K562 (cell line): Measurements from ENCODE around the gene UBAC2. TPM values are rescaled to one million over a fixed set of nuclear protein-coding genes. Genes with fewer than 3 reads are reported as not detected.

ENCODE experiments used
- ATAC-seq: fragments of 200-7000 bp; cut with Tn5 transposase; 3 replicates; pipeline ENCODE4 v1.9.1; 2020; ENCODE audit warnings: moderate library complexity
- BruUV-seq: library from RNA; stranded (reverse); fragments of 400-500 nt; replicated peaks from 2 replicates; lab custom pipeline; 2021; lab: Mats Ljungman, UMichigan
- CTCF ChIA-PET: fragments of 300-600 bp; formaldehyde crosslinking; extraction: SDS; loops from one replicate; lab custom pipeline; 2021; ENCODE audit warnings: low intra/inter-chr PET ratio; lab: Yijun Ruan, JAX
- POLR2A ChIA-PET: fragments of 300-600, 350-650 bp; sonication (Branson Sonifier 250); formaldehyde crosslinking; extraction: SDS; loops from one replicate; lab custom pipeline; 2021; ENCODE audit warnings: antibody characterized with exemption, inconsistent platforms; lab: Yijun Ruan, JAX
- DNase-seq, 4 experiments: peaks; one replicate each; pipeline versions ENCODE4 v3.0.0 to v3.0.0-alpha.2; 2011 to 2018; ENCODE audit warnings: low spot score in 3 of 4, mixed read lengths in 3 of 4; ENCODE audit errors: extremely low read depth in 1 of 4
- FAIRE-seq: peaks from 2 replicates; lab custom pipeline; 2011; peaks lifted over from hg19 to GRCh38; lab: Jason Lieb, UNC
- H2AFZ ChIP-seq: 2 replicates; pipeline ENCODE4 v1.6.0; 2011; ENCODE audit warnings: low read depth, low read length, control low read depth, inconsistent platforms
- H3K27ac ChIP-seq: fragments of 200-600 bp; 3 replicates; pipeline ENCODE4 v1.8.0; 2011; ENCODE audit warnings: low read depth, mild to moderate bottlenecking, control low read depth, inconsistent platforms, low read length, moderate library complexity, mixed read lengths; ENCODE audit errors: extremely low read depth
- H3K27me3 ChIP-seq, 2 experiments: fragments of 300-600 bp in 1 of 2; 2 replicates in 1 of 2; 3 replicates in 1 of 2; pipeline versions ENCODE4 v1.6.0 to v1.8.0; 2011; ENCODE audit warnings: inconsistent platforms in 2 of 2, low read length in 2 of 2, mild to moderate bottlenecking in 1 of 2, mixed read lengths in 1 of 2, moderate library complexity in 1 of 2; ENCODE audit not compliant: control insufficient read depth in 2 of 2, insufficient read depth in 2 of 2
- H3K36me3 ChIP-seq: fragments of 300-600 bp; 3 replicates; pipeline ENCODE4 v1.8.0; 2011; ENCODE audit warnings: mild to moderate bottlenecking, low read length, inconsistent platforms; ENCODE audit not compliant: control insufficient read depth, insufficient read depth
- H3K4me1 ChIP-seq, 2 experiments: fragments of 200-600 bp in 1 of 2; replicated peaks in 1 of 2; 2 replicates in 1 of 2; 3 replicates in 1 of 2; pipeline versions ENCODE4 v1.5.1 to v1.8.0; 2011; ENCODE audit warnings: inconsistent platforms in 2 of 2, low read length in 2 of 2, mild to moderate bottlenecking in 1 of 2, mixed read lengths in 1 of 2, moderate library complexity in 1 of 2; ENCODE audit not compliant: control insufficient read depth in 2 of 2, insufficient read depth in 2 of 2
- H3K4me2 ChIP-seq: 2 replicates; pipeline ENCODE4 v1.6.1; 2011; ENCODE audit warnings: low read length, control low read depth, inconsistent platforms, mixed read lengths; ENCODE audit not compliant: insufficient read depth
- H3K4me3 ChIP-seq: fragments of 200-600 bp; sonication (generic), shearing (Covaris generic); 2 replicates; pipeline ENCODE4 v1.5.1; 2016; ENCODE audit warnings: control low read depth, inconsistent platforms
- H3K79me2 ChIP-seq: fragments of 200-600 bp; 3 replicates; pipeline ENCODE4 v1.8.0; 2011; ENCODE audit warnings: low read length, inconsistent platforms; ENCODE audit not compliant: control insufficient read depth, insufficient read depth
- H3K9ac ChIP-seq, 2 experiments: 2 replicates each; pipeline versions ENCODE4 v1.6.0 to v1.6.1; 2011; ENCODE audit warnings: low read depth in 2 of 2, low read length in 2 of 2, control low read depth in 1 of 2, inconsistent platforms in 1 of 2, mild to moderate bottlenecking in 1 of 2, mixed read lengths in 1 of 2; ENCODE audit not compliant: insufficient read depth in 1 of 2
- H3K9me1 ChIP-seq: one replicate; pipeline ENCODE4 v1.6.0; 2011; ENCODE audit warnings: inconsistent platforms, mild to moderate bottlenecking, low read length, moderate library complexity; ENCODE audit not compliant: control insufficient read depth, insufficient read depth
- H3K9me3 ChIP-seq: replicated peaks from 2 replicates; pipeline ENCODE4 v1.5.1; 2011; ENCODE audit warnings: low read depth, low read length, inconsistent platforms; ENCODE audit not compliant: control insufficient read depth, insufficient read depth
- H4K20me1 ChIP-seq: replicated peaks from 2 replicates; pipeline ENCODE4 v1.6.1; 2011; ENCODE audit warnings: low read length, inconsistent platforms, mixed read lengths; ENCODE audit not compliant: control insufficient read depth, insufficient read depth
- CTBP1 ChIP-seq: fragments of 450-650 bp; IDR thresholded peaks from 2 replicates; pipeline ENCODE4 v1.6.1; 2016; ENCODE audit warnings: borderline replicate concordance
- EWSR1 ChIP-seq: fragments of 450-650 bp; IDR thresholded peaks from 2 replicates; pipeline ENCODE4 v1.6.1; 2018; ENCODE audit warnings: borderline replicate concordance, mild to moderate bottlenecking, low read depth, moderate library complexity; ENCODE audit not compliant: partially characterized antibody
- FOSL1 ChIP-seq: fragments of 200-800 bp; sonication (Bioruptor generic); conservative IDR thresholded peaks from 2 replicates; pipeline ENCODE4 v1.6.1; 2016; ENCODE audit warnings: missing genetic modification characterization, missing compliant biosample characterization
- HMG20B ChIP-seq: fragments of 250-450 bp; sonication (Bioruptor Pico); IDR thresholded peaks from 2 replicates; pipeline ENCODE4 v1.5.0; 2021; ENCODE audit warnings: mild to moderate bottlenecking
- NCOR1 ChIP-seq: fragments of 450-650 bp; IDR thresholded peaks from 2 replicates; pipeline ENCODE4 v1.6.1; 2016; ENCODE audit warnings: mild to moderate bottlenecking, moderate library complexity
- PCBP1 ChIP-seq: fragments of 200-400 bp; formaldehyde crosslinking; IDR thresholded peaks from 2 replicates; pipeline ENCODE4 v1.6.1; 2018; ENCODE audit warnings: mild to moderate bottlenecking, low read depth, low read length; ENCODE audit not compliant: poor library complexity, severe bottlenecking
- POLR2AphosphoS2 ChIP-seq: IDR thresholded peaks from 2 replicates; pipeline ENCODE4 v1.6.1; 2012; ENCODE audit warnings: low read length, improper control_type of control experiment
- POLR2G ChIP-seq: fragments of 200-400 bp; formaldehyde crosslinking; IDR thresholded peaks from 2 replicates; pipeline ENCODE4 v1.6.1; 2017; ENCODE audit warnings: low read depth, mild to moderate bottlenecking, antibody characterized with exemption, low read length, moderate library complexity
- RBBP5 ChIP-seq: fragments of 200-600 bp; sonication (generic); IDR thresholded peaks from 2 replicates; pipeline ENCODE4 v1.6.1; 2012; ENCODE audit warnings: borderline replicate concordance, mild to moderate bottlenecking, low read length, control low read depth, inconsistent platforms; ENCODE audit not compliant: insufficient read depth, poor library complexity, severe bottlenecking
- TCF3 ChIP-seq: sonication (generic); formaldehyde crosslinking; IDR thresholded peaks from 2 replicates; pipeline ENCODE4 v1.4.0; 2020; ENCODE audit warnings: mild to moderate bottlenecking, missing genetic modification reagents
- TRIM28 ChIP-seq: fragments of 450-650 bp; IDR thresholded peaks from 2 replicates; pipeline ENCODE4 v1.6.1; 2017
- ZBTB7A ChIP-seq: IDR thresholded peaks from 2 replicates; pipeline ENCODE4 v1.6.1; 2011; ENCODE audit warnings: low read depth, mild to moderate bottlenecking, low read length, moderate library complexity, borderline replicate concordance; ENCODE audit not compliant: control insufficient read depth
- ZNF253 ChIP-seq: fragments of 250-450 bp; sonication (Bioruptor Pico); conservative IDR thresholded peaks from 2 replicates; pipeline ENCODE4 v1.6.1; 2021; ENCODE audit warnings: mild to moderate bottlenecking
- ZNF354B ChIP-seq: fragments of 250-450 bp; sonication (Bioruptor Pico); IDR thresholded peaks from 2 replicates; pipeline ENCODE4 v1.4.0; 2020
- ZNF699 ChIP-seq: fragments of 250-450 bp; sonication (Bioruptor Pico); IDR thresholded peaks from 2 replicates; pipeline ENCODE4 v1.8.0; 2021; ENCODE audit warnings: mild to moderate bottlenecking, moderate library complexity; ENCODE audit not compliant: insufficient replicate concordance
- ZNF79 ChIP-seq: fragments of 250-450 bp; sonication (Bioruptor Pico); IDR thresholded peaks from 2 replicates; pipeline ENCODE4 v1.4.0; 2020; ENCODE audit warnings: low read depth, mild to moderate bottlenecking, moderate library complexity
- WGBS: fragments of 100-300 bp; shearing (Covaris generic); methylation state at CpG from one replicate; pipeline ENCODE4 v1.1.6; 2016; ENCODE audit warnings: low coverage, mixed read lengths; ENCODE audit not compliant: insufficient coverage; ENCODE audit errors: missing lambda C conversion rate; 5-methylcytosine and 5-hydroxymethylcytosine counted together
- in situ Hi-C: fragments of 300-500 bp; cut with MboI; formaldehyde crosslinking; loops from 4 replicates; pipeline ENCODE4 v1.15.0; 2018; ENCODE audit warnings: inconsistent platforms, mixed read lengths
- intact Hi-C: fragments of 100-400 bp; cut with micrococcal nuclease; formaldehyde crosslinking; loops from 2 replicates; pipeline ENCODE4 v1.14.2; 2022
- polyA plus RNA-seq, 8 experiments: library from polyadenylated mRNA; depleted of rRNA in 4 of 8; stranded (reverse) in 5 of 8; unstranded in 3 of 8; fragments of >200 nt; fragmentation: Nextera tagmentation in 2 of 8; fragmentation: Illumina TruSeq in 1 of 8; extraction: Ambion mirVana in 2 of 8; extraction: Trizol in 1 of 8; gene quantifications; 2 replicates each; pipeline versions ENCODE4 v1.2.1 to v1.2.3, GENCODE V29; 2011 to 2014; ENCODE audit warnings: inconsistent platforms in 1 of 8, missing spikeins in 1 of 8
- total RNA-seq, 7 experiments: library from RNA; depleted of rRNA in 6 of 7; stranded (reverse); fragments of >200 nt in 6 of 7; fragmentation: Illumina TruSeq in 2 of 7; extraction: Trizol in 2 of 7; gene quantifications; 2 replicates each; pipeline versions ENCODE4 v1.2.1 to v1.2.3, GENCODE V29; 2011 to 2021; ENCODE audit warnings: low replicate concordance in 1 of 7
- TF ChIP-seq, protein P1 (sequence below), 2 experiments: fragments of 450-650 bp; IDR thresholded peaks; 2 replicates each; pipeline ENCODE4 v1.6.1; 2018; ENCODE audit warnings: mild to moderate bottlenecking in 2 of 2, low read depth in 1 of 2; ENCODE audit not compliant: partially characterized antibody in 2 of 2
- TF ChIP-seq, protein P2 (sequence below): fragments of 250-450 bp; sonication (Bioruptor Pico); IDR thresholded peaks from 2 replicates; pipeline ENCODE4 v1.9.0; 2021; ENCODE audit warnings: mild to moderate bottlenecking, inconsistent platforms

The UBAC2 gene
- total and polyA plus RNA-seq, 9 of the 15 experiments (the other 6 are each of a cell fraction or from before 2014, with no cell fraction given): 6.0 to 84.1 (median 32.3) TPM

DNA sequence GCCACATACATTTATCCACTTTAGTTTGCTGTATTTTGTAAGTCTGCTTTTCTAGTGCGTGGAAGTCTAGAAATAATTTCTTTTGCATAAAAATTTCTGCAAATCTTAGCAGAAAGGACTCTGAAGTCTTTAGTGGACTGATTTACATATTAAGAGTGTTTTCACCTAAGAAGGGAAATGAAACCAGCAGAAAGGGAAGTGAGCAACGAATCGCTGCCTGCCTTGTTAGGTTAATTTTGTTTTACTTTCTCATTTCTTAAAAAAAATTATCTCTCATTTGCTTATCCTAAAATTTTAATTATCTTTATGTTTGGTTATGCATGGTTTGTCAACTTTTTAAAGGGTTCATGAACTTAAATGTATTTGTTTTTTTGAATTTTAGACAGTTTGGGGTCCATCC lies 58.3 kb downstream of the UBAC2 start:
- H3K4me2 ChIP-seq: no peak overlapping the region
- DNase-seq (no peak), ATAC-seq (no peak), FAIRE-seq (no peak)
- peaks cover 45% of the 10 kb centered on the region; the same call in 2 of the 3 replicates for H3K36me3 ChIP-seq
- H4K20me1 ChIP-seq: no peaks in the 10 kb centered on the region
- WGBS: 100% methylated on average over 3 of the region's 3 CpGs
- ChIA-PET POLR2A (interaction anchor here (0.6 kb wide), 1 partner anchor 50 kb away, joined by 3 read pairs; no protein-coding TSS in a partner anchor), CTCF (no interaction called here)
- H3K9me1 ChIP-seq: no peaks in the 10 kb centered on the region
- H3K79me2 ChIP-seq: no peaks in the 10 kb centered on the region
- no peaks in the 10 kb centered on the region; a peak in 1 of 5 replicates for H3K4me1 ChIP-seq
- H3K27ac ChIP-seq: no peak overlapping the region
- no peaks in the 10 kb centered on the region for H3K9me3 ChIP-seq
- no peak overlapping the region for H3K4me3 ChIP-seq
- H3K9ac ChIP-seq: no peak overlapping the region
- no TSS peak for BruUV-seq
- in situ Hi-C loops (no loop called here), intact Hi-C loops (no loop called here)
- H2AFZ ChIP-seq: no peak overlapping the region
- H3K27me3 ChIP-seq: no peaks in the 10 kb centered on the region
- no peak for TF ChIP-seq RBBP5
- no peak for TF ChIP-seq ZNF354B
- no peak for TF ChIP-seq POLR2G
- TF ChIP-seq POLR2AphosphoS2: no peak
- TF ChIP-seq, protein P1, sequence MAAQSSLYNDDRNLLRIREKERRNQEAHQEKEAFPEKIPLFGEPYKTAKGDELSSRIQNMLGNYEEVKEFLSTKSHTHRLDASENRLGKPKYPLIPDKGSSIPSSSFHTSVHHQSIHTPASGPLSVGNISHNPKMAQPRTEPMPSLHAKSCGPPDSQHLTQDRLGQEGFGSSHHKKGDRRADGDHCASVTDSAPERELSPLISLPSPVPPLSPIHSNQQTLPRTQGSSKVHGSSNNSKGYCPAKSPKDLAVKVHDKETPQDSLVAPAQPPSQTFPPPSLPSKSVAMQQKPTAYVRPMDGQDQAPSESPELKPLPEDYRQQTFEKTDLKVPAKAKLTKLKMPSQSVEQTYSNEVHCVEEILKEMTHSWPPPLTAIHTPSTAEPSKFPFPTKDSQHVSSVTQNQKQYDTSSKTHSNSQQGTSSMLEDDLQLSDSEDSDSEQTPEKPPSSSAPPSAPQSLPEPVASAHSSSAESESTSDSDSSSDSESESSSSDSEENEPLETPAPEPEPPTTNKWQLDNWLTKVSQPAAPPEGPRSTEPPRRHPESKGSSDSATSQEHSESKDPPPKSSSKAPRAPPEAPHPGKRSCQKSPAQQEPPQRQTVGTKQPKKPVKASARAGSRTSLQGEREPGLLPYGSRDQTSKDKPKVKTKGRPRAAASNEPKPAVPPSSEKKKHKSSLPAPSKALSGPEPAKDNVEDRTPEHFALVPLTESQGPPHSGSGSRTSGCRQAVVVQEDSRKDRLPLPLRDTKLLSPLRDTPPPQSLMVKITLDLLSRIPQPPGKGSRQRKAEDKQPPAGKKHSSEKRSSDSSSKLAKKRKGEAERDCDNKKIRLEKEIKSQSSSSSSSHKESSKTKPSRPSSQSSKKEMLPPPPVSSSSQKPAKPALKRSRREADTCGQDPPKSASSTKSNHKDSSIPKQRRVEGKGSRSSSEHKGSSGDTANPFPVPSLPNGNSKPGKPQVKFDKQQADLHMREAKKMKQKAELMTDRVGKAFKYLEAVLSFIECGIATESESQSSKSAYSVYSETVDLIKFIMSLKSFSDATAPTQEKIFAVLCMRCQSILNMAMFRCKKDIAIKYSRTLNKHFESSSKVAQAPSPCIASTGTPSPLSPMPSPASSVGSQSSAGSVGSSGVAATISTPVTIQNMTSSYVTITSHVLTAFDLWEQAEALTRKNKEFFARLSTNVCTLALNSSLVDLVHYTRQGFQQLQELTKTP (IDR thresholded peaks at IDR 0.05; ENCODE audit: low read depth in 1 of 2, partially characterized antibody in 2 of 2): no peak
- TF ChIP-seq, protein P2, sequence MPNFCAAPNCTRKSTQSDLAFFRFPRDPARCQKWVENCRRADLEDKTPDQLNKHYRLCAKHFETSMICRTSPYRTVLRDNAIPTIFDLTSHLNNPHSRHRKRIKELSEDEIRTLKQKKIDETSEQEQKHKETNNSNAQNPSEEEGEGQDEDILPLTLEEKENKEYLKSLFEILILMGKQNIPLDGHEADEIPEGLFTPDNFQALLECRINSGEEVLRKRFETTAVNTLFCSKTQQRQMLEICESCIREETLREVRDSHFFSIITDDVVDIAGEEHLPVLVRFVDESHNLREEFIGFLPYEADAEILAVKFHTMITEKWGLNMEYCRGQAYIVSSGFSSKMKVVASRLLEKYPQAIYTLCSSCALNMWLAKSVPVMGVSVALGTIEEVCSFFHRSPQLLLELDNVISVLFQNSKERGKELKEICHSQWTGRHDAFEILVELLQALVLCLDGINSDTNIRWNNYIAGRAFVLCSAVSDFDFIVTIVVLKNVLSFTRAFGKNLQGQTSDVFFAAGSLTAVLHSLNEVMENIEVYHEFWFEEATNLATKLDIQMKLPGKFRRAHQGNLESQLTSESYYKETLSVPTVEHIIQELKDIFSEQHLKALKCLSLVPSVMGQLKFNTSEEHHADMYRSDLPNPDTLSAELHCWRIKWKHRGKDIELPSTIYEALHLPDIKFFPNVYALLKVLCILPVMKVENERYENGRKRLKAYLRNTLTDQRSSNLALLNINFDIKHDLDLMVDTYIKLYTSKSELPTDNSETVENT: no peak
- TF ChIP-seq PCBP1: no peak
- no peak for TF ChIP-seq ZNF699 (CRISPR knock-in tag)
- no peak for TF ChIP-seq TCF3
- TF ChIP-seq TRIM28: no peak
- TF ChIP-seq ZNF253 (CRISPR knock-in tag): no peak
- no peak for TF ChIP-seq CTBP1
- TF ChIP-seq NCOR1: no peak
- no peak for TF ChIP-seq EWSR1
- TF ChIP-seq ZBTB7A: no peak
- no peak for TF ChIP-seq HMG20B (CRISPR knock-in tag)
- no peak for TF ChIP-seq ZNF79
- no peak for TF ChIP-seq FOSL1 (tag)
